Parathyroid adenoma (tissue), 2 donors: Measurements from ENCODE around the gene NT5DC3.

Experiments
- H2AFZ ChIP-seq: fragments of 300-600 bp; sonication (generic); one replicate; pipeline ENCODE4 v1.7.0; 2017; ENCODE audit warnings: antibody characterized with exemption, mild to moderate bottlenecking
- H3K27ac ChIP-seq: fragments of 300-600 bp; sonication (generic); one replicate; pipeline ENCODE4 v1.7.0; 2017
- H3K27me3 ChIP-seq: fragments of 300-600 bp; sonication (generic); one replicate; pipeline ENCODE4 v1.7.0; 2017; ENCODE audit warnings: low read length; ENCODE audit not compliant: control insufficient read depth, insufficient read depth
- H3K36me3 ChIP-seq: fragments of 300-600 bp; sonication (generic); one replicate; pipeline ENCODE4 v1.7.0; 2017; ENCODE audit warnings: low read length; ENCODE audit not compliant: control insufficient read depth, insufficient read depth
- H3K4me1 ChIP-seq: fragments of 300-600 bp; sonication (generic); one replicate; pipeline ENCODE4 v1.7.0; 2017; ENCODE audit warnings: control low read depth
- H3K4me2 ChIP-seq: fragments of 300-600 bp; sonication (generic); one replicate; pipeline ENCODE4 v1.7.0; 2017; ENCODE audit warnings: low read length
- H3K4me3 ChIP-seq: fragments of 300-600 bp; sonication (generic); one replicate; pipeline ENCODE4 v1.7.0; 2017; ENCODE audit warnings: low read depth, low read length
- H3K79me2 ChIP-seq: fragments of 300-600 bp; sonication (generic); one replicate; pipeline ENCODE4 v1.7.0; 2017; ENCODE audit warnings: control low read depth
- H3K9ac ChIP-seq: fragments of 300-600 bp; sonication (generic); one replicate; pipeline ENCODE4 v1.7.0; 2017; ENCODE audit warnings: mild to moderate bottlenecking
- H3K9me3 ChIP-seq: fragments of 300-600 bp; sonication (generic); one replicate; pipeline ENCODE4 v1.7.0; 2017; ENCODE audit warnings: low read length; ENCODE audit not compliant: control insufficient read depth
- CTCF ChIP-seq: fragments of 300-600 bp; sonication (generic); IDR thresholded peaks from one replicate; pipeline ENCODE4 v1.7.0; 2017; ENCODE audit warnings: antibody characterized with exemption, mild to moderate bottlenecking
- donor health status: primary hyperparathyroidism.

The NT5DC3 gene

GRCh38 chr12:103883908-103884307 lies 42.9 kb upstream of the NT5DC3 start:
- Histone ChIP-seq H2AFZ (no peak overlapping the region), H3K4me3 (no peak overlapping the region), H3K4me2 (no peak overlapping the region), H3K9me3 (no peaks in the 10 kb centered on the region), H3K9ac (no peak overlapping the region), H3K27ac (no peak overlapping the region), H3K79me2 (no peaks in the 10 kb centered on the region), H3K27me3 (no peaks in the 10 kb centered on the region), H3K36me3 (no peaks in the 10 kb centered on the region), H3K4me1 (no peaks in the 10 kb centered on the region)
- TF ChIP-seq CTCF: no peak

GRCh38 chr12:103882861-103883596 lies 42.0 kb upstream of the NT5DC3 start:
- Histone ChIP-seq H3K9me3 (no peaks in the 10 kb centered on the region), H3K36me3 (no peaks in the 10 kb centered on the region), H3K4me3 (no peak overlapping the region), H3K9ac (no peak overlapping the region), H3K4me2 (no peak overlapping the region), H3K79me2 (no peaks in the 10 kb centered on the region), H3K27ac (no peak overlapping the region), H3K27me3 (no peaks in the 10 kb centered on the region), H2AFZ (no peak overlapping the region), H3K4me1 (no peaks in the 10 kb centered on the region)
- no peak for TF ChIP-seq CTCF

- Histone ChIP-seq H3K9me3 (no peaks in the 10 kb centered on the region), H3K4me3 (no peak overlapping the region), H3K4me2 (no peak overlapping the region), H3K9ac (no peak overlapping the region), H3K4me1 (no peaks in the 10 kb centered on the region), H3K27me3 (no peaks in the 10 kb centered on the region), H3K36me3 (no peaks in the 10 kb centered on the region), H3K79me2 (no peaks in the 10 kb centered on the region), H3K27ac (no peak overlapping the region), H2AFZ (no peak overlapping the region)
- no peak for TF ChIP-seq CTCF
These were observed 40.2 kb upstream of the NT5DC3 start for GRCh38 chr12:103881261-103881660.

GRCh38 chr12:103880299-103881142 lies 39.5 kb upstream of the NT5DC3 start:
- Histone ChIP-seq H3K36me3 (no peaks in the 10 kb centered on the region), H3K4me3 (no peak overlapping the region), H3K27ac (no peak overlapping the region), H3K4me2 (no peak overlapping the region), H2AFZ (no peak overlapping the region), H3K9me3 (no peaks in the 10 kb centered on the region), H3K27me3 (no peaks in the 10 kb centered on the region), H3K79me2 (no peaks in the 10 kb centered on the region), H3K9ac (no peak overlapping the region), H3K4me1 (no peaks in the 10 kb centered on the region)
- no peak for TF ChIP-seq CTCF
